Measurements from ENCODE around the gene USP2.

Gene USP2

GRCh38 chr11:119316729-119317591, 64.5 kb downstream of the USP2 start, which contains the start of gene MCAM:
MCAM (minus strand) TSS chr11:119317130; CDS start chr11:119317101, 29 bp downstream.
- TF ChIP-seq GATA3 (IDR thresholded peaks at IDR 0.05; ENCODE audit: low read depth, low read length) (no peak), GATA2 (IDR thresholded peaks at IDR 0.05; ENCODE audit: low read depth, low read length) (no peak)

DNA sequence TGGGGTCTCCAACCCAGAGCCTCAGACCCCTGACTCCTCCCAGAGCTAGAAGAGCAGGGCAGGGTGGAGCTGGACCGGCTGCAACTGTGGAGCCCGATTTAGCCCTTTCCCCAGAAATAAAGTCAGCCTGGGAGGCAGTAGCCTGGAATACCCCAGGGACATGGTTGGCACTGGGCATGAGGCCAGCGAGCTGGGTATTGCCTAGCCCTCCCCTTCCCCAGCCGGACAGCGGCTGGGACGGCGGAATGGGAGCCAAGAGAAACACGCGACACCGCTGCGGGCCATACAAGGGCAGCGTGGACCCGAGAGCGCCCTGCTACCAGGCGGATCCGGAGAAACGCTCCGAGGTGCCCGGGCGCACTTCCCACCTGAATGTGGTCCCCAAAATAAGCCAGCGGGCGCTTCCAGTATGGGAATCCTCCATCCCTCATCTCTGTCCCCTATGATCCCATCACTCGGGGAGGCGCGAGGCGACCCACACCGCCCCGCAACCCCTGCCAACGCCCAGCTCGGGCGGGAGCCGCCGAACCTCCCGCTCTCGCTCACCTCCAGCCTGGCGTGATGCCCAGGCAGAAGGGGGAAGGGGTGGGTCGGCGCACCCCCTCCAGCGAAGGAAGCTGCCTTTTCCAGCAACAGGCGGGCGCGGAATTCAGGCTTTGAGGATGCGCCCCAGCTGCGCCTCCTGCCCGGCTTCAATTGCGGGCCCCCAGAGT, 65.3 kb downstream of the USP2 start:
- TF ChIP-seq GATA2 (IDR thresholded peaks at IDR 0.05; ENCODE audit: low read depth, low read length), result no peak
- TF ChIP-seq GATA3 (IDR thresholded peaks at IDR 0.05; ENCODE audit: low read depth, low read length), result no peak

GRCh38 chr11:119315131-119316015, 66.1 kb downstream of the USP2 start:
- no peak for TF ChIP-seq GATA2 (IDR thresholded peaks at IDR 0.05; ENCODE audit: low read depth, low read length)
- no peak for TF ChIP-seq GATA3 (IDR thresholded peaks at IDR 0.05; ENCODE audit: low read depth, low read length)

- no peak for TF ChIP-seq GATA2 (IDR thresholded peaks at IDR 0.05; ENCODE audit: low read depth, low read length)
- TF ChIP-seq GATA3 (IDR thresholded peaks at IDR 0.05; ENCODE audit: low read depth, low read length), result no peak
Observed at GRCh38 chr11:119314726-119315125, 66.8 kb downstream of the USP2 start.

DNA sequence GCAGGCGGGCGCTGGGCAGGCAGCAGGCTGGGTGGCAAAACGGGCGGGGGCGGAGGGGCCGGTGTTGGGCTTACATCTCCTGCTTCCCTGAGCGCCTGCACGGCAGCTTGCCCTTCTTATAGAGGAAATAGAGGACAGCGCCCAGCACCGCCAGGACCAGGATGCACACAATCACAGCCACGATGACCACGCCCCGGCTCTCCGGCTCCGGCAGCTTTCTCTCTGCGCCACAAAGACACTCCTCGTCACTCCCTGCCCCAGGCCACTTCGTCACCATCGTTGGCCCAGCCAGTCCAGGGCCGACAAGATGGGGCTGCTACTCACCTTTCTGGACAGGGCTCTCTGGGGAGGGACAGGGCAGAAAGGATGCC, 70.8 kb downstream of the USP2 start:
- TF ChIP-seq GATA2 (IDR thresholded peaks at IDR 0.05; ENCODE audit: low read depth, low read length) (no peak), GATA3 (IDR thresholded peaks at IDR 0.05; ENCODE audit: low read depth, low read length) (no peak)

GRCh38 chr11:119309953-119310681, 71.4 kb downstream of the USP2 start:
- no peak for TF ChIP-seq GATA3 (IDR thresholded peaks at IDR 0.05; ENCODE audit: low read depth, low read length)

DNA sequence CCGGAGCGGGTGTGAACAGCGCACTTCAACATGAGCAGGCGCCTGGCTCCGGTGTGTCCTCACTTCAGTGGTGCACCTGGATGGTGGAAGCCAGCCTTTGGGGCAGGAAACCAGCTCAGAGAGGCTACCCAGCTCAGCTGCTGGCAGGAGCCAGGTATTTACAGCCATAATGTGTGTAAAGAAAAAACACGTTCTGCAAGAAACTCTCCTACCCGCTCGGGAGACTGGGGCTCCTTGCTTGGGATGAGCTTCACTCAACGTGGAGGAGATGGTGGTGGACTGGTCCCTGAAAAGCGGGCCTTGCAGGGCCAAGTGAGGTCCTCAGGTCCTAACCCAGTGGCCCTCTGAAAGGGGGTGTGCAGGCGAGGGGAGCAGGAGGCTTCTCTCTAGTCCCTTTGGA, 72.1 kb downstream of the USP2 start:
- TF ChIP-seq GATA2 (IDR thresholded peaks at IDR 0.05; ENCODE audit: low read depth, low read length), result no peak
- no peak for TF ChIP-seq GATA3 (IDR thresholded peaks at IDR 0.05; ENCODE audit: low read depth, low read length)

DNA sequence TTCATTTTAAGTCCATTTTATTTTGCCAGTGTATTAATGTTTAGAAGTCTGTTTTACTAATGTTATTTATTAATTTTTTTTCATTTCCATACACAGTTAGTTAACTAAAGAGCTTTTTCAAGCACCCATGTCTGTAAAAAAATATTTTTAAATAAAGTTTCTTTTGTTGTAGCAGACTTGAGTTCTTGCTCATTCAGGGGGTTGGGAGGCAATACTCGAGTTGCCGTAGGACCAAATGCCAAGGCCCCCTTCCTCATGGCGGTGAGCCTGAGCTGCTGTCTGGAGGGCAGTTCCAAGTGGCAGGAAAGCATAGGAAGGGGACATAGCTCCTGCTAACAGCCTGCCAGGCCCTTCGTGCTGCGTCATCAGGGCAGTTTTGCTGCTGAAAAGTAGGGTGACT, 73.5 kb downstream of the USP2 start:
- TF ChIP-seq GATA3 (IDR thresholded peaks at IDR 0.05; ENCODE audit: low read depth, low read length) (no peak), GATA2 (IDR thresholded peaks at IDR 0.05; ENCODE audit: low read depth, low read length) (no peak)

DNA sequence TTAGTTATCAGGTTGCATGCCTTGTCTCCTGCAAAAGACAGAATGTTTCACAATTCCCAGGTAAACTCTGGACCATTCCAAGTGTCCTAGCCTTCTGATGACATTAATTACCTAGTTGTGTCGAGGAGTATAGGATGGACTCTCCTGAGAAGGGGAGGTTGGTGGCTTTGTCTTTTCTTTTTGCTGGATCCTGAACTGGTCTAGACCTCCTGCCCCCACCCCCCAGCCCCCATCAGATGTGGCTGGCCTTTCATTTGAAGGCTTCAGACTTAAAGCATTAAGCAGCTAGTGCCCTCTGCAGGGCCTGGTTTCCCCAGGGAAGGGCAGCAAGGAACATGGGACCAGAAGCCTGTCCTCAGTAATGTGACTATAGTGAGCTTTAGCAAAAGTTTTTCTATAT, 74.3 kb downstream of the USP2 start:
- no peak for TF ChIP-seq GATA3 (IDR thresholded peaks at IDR 0.05; ENCODE audit: low read depth, low read length)
- no peak for TF ChIP-seq GATA2 (IDR thresholded peaks at IDR 0.05; ENCODE audit: low read depth, low read length)

DNA sequence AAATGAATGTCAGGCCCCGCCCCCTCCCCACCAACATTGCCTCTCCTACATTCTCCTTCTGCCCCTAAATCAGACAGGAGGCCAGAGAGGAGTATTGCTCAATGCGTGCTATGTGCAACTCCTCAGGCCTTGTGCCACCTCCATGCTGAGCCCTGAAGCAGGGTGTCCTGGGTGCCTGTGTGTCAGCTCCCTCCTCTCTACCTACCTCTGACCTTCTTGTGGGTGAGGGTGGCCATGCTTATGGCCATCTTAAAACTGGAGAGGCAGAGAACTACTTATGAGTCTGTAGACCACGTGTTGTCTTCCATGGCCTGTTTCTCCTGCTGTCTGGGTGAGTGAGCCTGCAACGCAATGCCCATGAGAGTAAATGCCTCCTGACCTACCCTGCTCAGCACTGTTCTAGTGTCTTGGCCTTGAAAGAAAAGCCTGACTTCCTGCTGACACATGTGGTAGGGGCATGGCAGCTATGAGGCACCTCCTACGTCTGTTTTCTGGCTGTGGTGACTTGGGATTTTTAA, 75.1 kb downstream of the USP2 start:
- TF ChIP-seq GATA2 (IDR thresholded peaks at IDR 0.05; ENCODE audit: low read depth, low read length) (no peak), GATA3 (IDR thresholded peaks at IDR 0.05; ENCODE audit: low read depth, low read length) (no peak)

DNA sequence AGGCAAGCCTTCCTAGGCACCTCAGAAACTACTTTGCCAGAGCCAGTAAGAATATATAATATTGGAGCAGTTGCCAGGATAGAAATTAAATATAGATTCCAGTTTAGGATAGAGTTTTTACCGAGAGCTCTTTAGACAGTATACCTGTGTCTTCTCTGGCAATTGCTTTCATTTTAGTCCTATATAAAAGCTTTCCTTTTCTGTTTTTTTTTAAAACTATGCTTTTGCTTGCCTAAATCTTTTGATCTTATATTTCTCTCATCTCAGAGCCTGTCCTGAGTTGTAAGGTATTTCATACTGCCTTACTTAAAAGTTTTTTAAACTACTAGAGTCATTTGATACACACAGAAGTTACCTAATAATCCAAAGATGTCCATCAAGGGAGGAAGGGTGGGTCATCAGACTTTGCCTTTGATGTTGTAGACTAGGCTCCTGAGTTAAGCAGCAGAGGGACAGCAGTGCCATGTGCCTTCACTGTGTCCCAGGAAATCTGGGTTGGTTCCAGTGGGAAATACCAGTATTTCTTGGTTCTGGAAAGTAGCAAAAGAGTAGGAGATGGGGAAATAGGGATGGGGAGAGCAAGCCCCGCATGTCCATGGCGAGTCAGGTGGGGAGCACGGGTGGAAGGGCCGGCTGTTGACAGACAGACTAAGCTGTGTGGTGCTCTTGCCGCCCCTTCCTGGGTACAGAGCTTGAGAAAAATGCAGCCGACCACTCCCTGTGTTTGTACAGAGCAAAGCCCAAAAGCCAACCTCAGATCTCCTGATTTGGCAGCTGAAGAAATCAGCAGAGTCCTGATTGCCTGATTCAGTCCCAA, 75.7 kb downstream of the USP2 start:
- TF ChIP-seq GATA3 (IDR thresholded peaks at IDR 0.05; ENCODE audit: low read depth, low read length) (no peak), GATA2 (IDR thresholded peaks at IDR 0.05; ENCODE audit: low read depth, low read length) (no peak)
